ENCODE measurements around the gene MSRB1. TPM values are rescaled to one million over a fixed set of nuclear protein-coding genes. Genes with fewer than 3 reads are reported as not detected.

MSRB1 gene
- polyA plus RNA-seq, 3 donors: 62.1 to 73.9 (median 67.3) TPM

DNA sequence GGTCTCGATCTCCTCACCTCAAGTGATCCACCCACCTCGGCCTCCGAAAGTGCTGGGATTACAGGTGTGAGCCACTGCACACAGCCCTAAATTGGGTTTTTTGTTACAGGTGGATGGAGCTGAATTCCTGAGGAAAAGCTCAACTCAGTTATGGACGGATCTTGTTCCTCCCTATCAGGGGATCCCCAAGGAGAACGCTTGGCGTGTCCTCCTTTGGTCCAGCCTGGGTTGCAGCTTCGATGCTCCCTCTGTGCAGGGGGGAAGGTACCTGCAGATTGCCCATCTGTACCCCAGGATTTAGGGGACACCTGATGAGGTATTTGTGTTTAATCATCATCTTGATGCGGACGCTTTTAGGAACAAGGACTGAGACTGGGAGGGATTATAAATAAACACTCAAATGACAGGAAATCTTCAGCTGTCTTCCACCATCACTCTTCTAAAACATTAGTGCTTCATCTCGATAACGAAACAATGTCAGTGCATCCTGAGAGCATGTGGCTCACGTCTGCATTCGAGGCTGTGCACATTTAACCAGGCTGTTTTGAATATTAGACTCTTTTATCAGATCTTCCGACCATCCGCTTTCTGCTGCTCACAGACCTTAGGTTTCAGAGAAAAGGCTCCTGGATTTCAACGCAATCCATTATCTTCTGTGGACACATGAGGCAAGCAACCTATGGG lies 52.8 kb downstream of the MSRB1 start:
- DNase-seq (ENCODE audit: extremely low read depth in 1 of 11, low read depth in 9 of 11, low spot score in 4 of 11): no peak

Other genes with a start within 250 kb of the MSRB1 start
- 10 to 100 TPM; 47.2 to 91.9 (median 57.6) TPM for gene MAPK8IP3, start 237.0 kb downstream of the MSRB1 start, polyA plus RNA-seq (ENCODE audit: insufficient read length in 3 of 3)
- 10 to 100 TPM; 16.7 to 39.0 (median 37.8) TPM for gene NME3, start 171.7 kb downstream of the MSRB1 start, polyA plus RNA-seq (ENCODE audit: insufficient read length in 3 of 3)
- gene EME2, start 170.4 kb downstream of the MSRB1 start, polyA plus RNA-seq (ENCODE audit: insufficient read length in 3 of 3): 10 to 100 TPM in 2 of 3 donors, 1 to 10 TPM in 1; 8.1 to 15.4 (median 11.1) TPM
- gene MRPS34, start 170.1 kb downstream of the MSRB1 start, polyA plus RNA-seq (ENCODE audit: insufficient read length in 3 of 3): 10 to 100 TPM; 57.0 to 91.2 (median 74.7) TPM
- gene SPSB3, start 160.6 kb downstream of the MSRB1 start, polyA plus RNA-seq (ENCODE audit: insufficient read length in 3 of 3): 10 to 100 TPM; 28.2 to 49.1 (median 46.0) TPM
- gene NUBP2, start 160.2 kb downstream of the MSRB1 start, polyA plus RNA-seq (ENCODE audit: insufficient read length in 3 of 3): 10 to 100 TPM; 28.2 to 53.9 (median 51.0) TPM
- gene IGFALS, start 149.5 kb downstream of the MSRB1 start, polyA plus RNA-seq (ENCODE audit: insufficient read length in 3 of 3): 1 to 10 TPM; 1.4 to 4.0 (median 2.1) TPM
- gene HAGH, start 116.4 kb downstream of the MSRB1 start, polyA plus RNA-seq (ENCODE audit: insufficient read length in 3 of 3): 10 to 100 TPM; 31.3 to 43.8 (median 42.3) TPM
- gene FAHD1, start 116.0 kb downstream of the MSRB1 start, polyA plus RNA-seq (ENCODE audit: insufficient read length in 3 of 3): 10 to 100 TPM; 36.4 to 44.8 (median 37.8) TPM
- 1 to 10 TPM in 2 of 3 donors, under 1 TPM in 1; 0.83 to 2.1 (median 1.3) TPM for gene MEIOB, start 71.0 kb downstream of the MSRB1 start, polyA plus RNA-seq (ENCODE audit: insufficient read length in 3 of 3)
- under 1 TPM; 0.20 to 0.32 (median 0.27) TPM for gene HS3ST6, start 24.8 kb downstream of the MSRB1 start, polyA plus RNA-seq (ENCODE audit: insufficient read length in 3 of 3)
- gene RPL3L, start 11.5 kb upstream of the MSRB1 start, polyA plus RNA-seq (ENCODE audit: insufficient read length in 3 of 3): under 1 TPM; 0.16 to 0.23 (median 0.17) TPM
- gene NDUFB10, start 16.3 kb upstream of the MSRB1 start, polyA plus RNA-seq (ENCODE audit: insufficient read length in 3 of 3): 100 to 1,000 TPM; 121 to 154 (median 124) TPM
- 1,000 to 10,000 TPM; 1,794 to 2,026 (median 1,887) TPM for gene RPS2, start 21.6 kb upstream of the MSRB1 start, polyA plus RNA-seq (ENCODE audit: insufficient read length in 3 of 3)
- gene RNF151, start 23.7 kb upstream of the MSRB1 start, polyA plus RNA-seq (ENCODE audit: insufficient read length in 3 of 3): under 1 TPM in 1 of 3 donors, not detected in 2; 0.13 TPM
- 10 to 100 TPM; 28.6 to 44.0 (median 41.6) TPM for gene TBL3, start 28.9 kb upstream of the MSRB1 start, polyA plus RNA-seq (ENCODE audit: insufficient read length in 3 of 3)
- 1 to 10 TPM in 2 of 3 donors, under 1 TPM in 1; 0.61 to 1.6 (median 1.1) TPM for gene NOXO1, start 38.3 kb upstream of the MSRB1 start, polyA plus RNA-seq (ENCODE audit: insufficient read length in 3 of 3)
- 10 to 100 TPM; 21.5 to 31.4 (median 26.9) TPM for gene GFER, start 41.0 kb upstream of the MSRB1 start, polyA plus RNA-seq (ENCODE audit: insufficient read length in 3 of 3)
- 1 to 10 TPM; 1.6 to 2.6 (median 1.9) TPM for gene SYNGR3, start 46.8 kb upstream of the MSRB1 start, polyA plus RNA-seq (ENCODE audit: insufficient read length in 3 of 3)
- gene ZNF598, start 66.6 kb upstream of the MSRB1 start, polyA plus RNA-seq (ENCODE audit: insufficient read length in 3 of 3): 10 to 100 TPM; 16.6 to 28.6 (median 27.3) TPM
- 10 to 100 TPM in 1 of 3 donors, 1 to 10 TPM in 2; 3.8 to 12.4 (median 8.2) TPM for gene NPW, start 76.6 kb upstream of the MSRB1 start, polyA plus RNA-seq (ENCODE audit: insufficient read length in 3 of 3)
- 100 to 1,000 TPM in 2 of 3 donors, 10 to 100 TPM in 1; 82.6 to 162 (median 147) TPM for gene NHERF2, start 83.7 kb upstream of the MSRB1 start, polyA plus RNA-seq (ENCODE audit: insufficient read length in 3 of 3)
- 10 to 100 TPM; 15.2 to 26.1 (median 19.9) TPM for gene NTHL1, start 104.6 kb upstream of the MSRB1 start, polyA plus RNA-seq (ENCODE audit: insufficient read length in 3 of 3)
- 100 to 1,000 TPM; 138 to 170 (median 151) TPM for gene TSC2, start 104.8 kb upstream of the MSRB1 start, polyA plus RNA-seq (ENCODE audit: insufficient read length in 3 of 3)
- 100 to 1,000 TPM in 2 of 3 donors, 10 to 100 TPM in 1; 53.6 to 123 (median 101) TPM for gene PKD1, start 192.7 kb upstream of the MSRB1 start, polyA plus RNA-seq (ENCODE audit: insufficient read length in 3 of 3)
- gene RAB26, start 205.4 kb upstream of the MSRB1 start, polyA plus RNA-seq (ENCODE audit: insufficient read length in 3 of 3): 1 to 10 TPM; 2.6 to 3.4 (median 3.0) TPM
- 10 to 100 TPM; 48.0 to 58.5 (median 49.3) TPM for gene TRAF7, start 212.6 kb upstream of the MSRB1 start, polyA plus RNA-seq (ENCODE audit: insufficient read length in 3 of 3)